ENCODE results near the gene MEG3.

Gene MEG3

DNA sequence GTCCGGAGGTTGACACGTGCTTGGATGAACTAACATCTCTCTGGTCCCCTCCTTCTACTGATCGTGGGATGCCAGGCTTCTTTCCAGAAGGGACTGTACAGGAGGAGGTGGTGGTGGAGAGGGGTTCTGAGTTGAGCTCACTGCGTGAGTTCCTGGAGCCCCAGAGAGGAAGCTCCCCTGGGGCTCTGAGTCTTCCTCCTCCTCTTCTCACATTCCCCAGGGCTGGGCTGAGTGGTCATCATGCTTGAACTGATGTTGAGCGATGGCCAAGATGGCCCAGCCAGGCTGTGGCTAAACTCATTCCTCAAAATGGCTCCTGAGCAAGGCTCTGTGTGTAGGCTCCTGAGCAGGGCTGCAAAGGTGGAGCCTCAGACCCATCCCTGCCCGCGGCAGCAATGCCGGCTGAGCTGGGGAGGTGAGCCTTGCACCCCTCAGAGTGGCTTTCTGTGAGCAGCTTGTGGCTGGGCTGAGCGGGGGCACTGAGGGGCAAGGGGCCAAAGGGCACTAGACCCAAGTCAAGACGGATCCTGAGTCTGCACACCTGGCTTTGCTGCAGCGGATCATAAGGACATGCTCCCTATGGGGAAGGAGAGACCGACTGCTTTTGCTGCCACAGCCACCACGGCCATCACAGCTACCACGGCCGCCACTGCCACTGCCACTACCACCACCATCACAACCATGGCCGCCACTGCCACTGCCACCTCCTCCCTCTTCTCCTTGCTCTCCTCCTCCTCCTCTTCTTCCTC, 35.4 kb downstream of the MEG3 start:
- Histone ChIP-seq H3K27ac (ENCODE audit: low read depth, low read length, severe bottlenecking) (no peak overlapping the region), H3K9me3 (ENCODE audit: control insufficient read depth, low read length) (peaks cover 5% of the 10 kb centered on the region), H3K4me3 (ENCODE audit: extremely low read depth, insufficient read depth, low read length, poor library complexity, severe bottlenecking) (no peak overlapping the region), H3K4me1 (ENCODE audit: control insufficient read depth, insufficient read depth, low read length, poor library complexity, severe bottlenecking) (peaks cover 4% of the 10 kb centered on the region), H3K36me3 (ENCODE audit: control insufficient read depth, insufficient read depth, low read length) (no peaks in the 10 kb centered on the region)
- WGBS, 2 experiments (ENCODE audit: insufficient coverage in 2 of 2) = 87 to 96% methylated on average over 10 to 14 of the region's 16 CpGs

DNA sequence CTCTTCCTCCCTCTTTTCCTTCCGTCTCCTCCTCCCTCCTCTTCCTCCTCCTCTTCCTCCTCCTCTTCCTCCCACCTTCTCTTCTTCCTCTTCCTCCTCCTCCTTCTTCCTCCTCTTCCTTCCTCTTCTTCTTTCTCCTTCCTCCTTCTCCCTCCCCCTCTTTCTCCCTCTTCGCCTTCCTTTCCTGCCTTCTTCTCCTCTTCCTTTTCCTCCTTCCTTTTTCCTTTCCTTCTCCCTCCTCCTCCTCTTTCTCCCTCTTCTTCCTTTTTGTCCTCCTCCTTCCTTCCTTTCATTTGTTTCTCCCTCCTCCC, 36.0 kb downstream of the MEG3 start:
- Histone ChIP-seq H3K4me1 (ENCODE audit: control insufficient read depth, insufficient read depth, low read length, poor library complexity, severe bottlenecking) (peaks cover 4% of the 10 kb centered on the region), H3K36me3 (ENCODE audit: control insufficient read depth, insufficient read depth, low read length) (no peaks in the 10 kb centered on the region), H3K27ac (ENCODE audit: low read depth, low read length, severe bottlenecking) (no peak overlapping the region), H3K9me3 (ENCODE audit: control insufficient read depth, low read length) (peaks cover 5% of the 10 kb centered on the region), H3K4me3 (ENCODE audit: extremely low read depth, insufficient read depth, low read length, poor library complexity, severe bottlenecking) (no peak overlapping the region)
- 92 to 93% methylated on average over 2 of the region's 2 CpGs for WGBS, 2 experiments (ENCODE audit: insufficient coverage in 2 of 2)

DNA sequence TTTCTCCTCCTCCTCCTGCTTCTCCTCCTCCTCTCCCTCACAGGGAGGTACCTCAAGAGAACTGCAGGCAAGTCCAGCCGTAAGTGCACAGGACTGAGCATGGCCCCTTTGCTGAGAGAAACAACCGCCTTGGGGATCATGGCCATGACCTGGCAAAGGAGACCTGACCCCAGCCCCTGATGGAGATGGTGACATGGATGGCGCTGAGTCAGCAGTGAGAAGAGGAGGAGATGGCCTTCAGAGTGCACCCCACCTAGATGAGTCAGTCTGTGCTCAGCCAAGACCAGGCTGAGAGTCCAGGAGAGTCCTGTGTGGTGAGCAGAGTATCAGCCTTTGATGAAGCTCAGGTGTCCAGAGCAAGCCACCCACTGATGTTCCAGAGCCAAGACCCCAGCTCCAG, 36.4 kb downstream of the MEG3 start:
- Histone ChIP-seq H3K36me3 (ENCODE audit: control insufficient read depth, insufficient read depth, low read length) (no peaks in the 10 kb centered on the region), H3K4me3 (ENCODE audit: extremely low read depth, insufficient read depth, low read length, poor library complexity, severe bottlenecking) (no peak overlapping the region), H3K4me1 (ENCODE audit: control insufficient read depth, insufficient read depth, low read length, poor library complexity, severe bottlenecking) (peaks cover 4% of the 10 kb centered on the region), H3K27ac (ENCODE audit: low read depth, low read length, severe bottlenecking) (no peak overlapping the region), H3K9me3 (ENCODE audit: control insufficient read depth, low read length) (peaks cover 5% of the 10 kb centered on the region)
- WGBS, 2 experiments (ENCODE audit: insufficient coverage in 2 of 2) = 43 to 60% methylated on average over 2 to 3 of the region's 3 CpGs

DNA sequence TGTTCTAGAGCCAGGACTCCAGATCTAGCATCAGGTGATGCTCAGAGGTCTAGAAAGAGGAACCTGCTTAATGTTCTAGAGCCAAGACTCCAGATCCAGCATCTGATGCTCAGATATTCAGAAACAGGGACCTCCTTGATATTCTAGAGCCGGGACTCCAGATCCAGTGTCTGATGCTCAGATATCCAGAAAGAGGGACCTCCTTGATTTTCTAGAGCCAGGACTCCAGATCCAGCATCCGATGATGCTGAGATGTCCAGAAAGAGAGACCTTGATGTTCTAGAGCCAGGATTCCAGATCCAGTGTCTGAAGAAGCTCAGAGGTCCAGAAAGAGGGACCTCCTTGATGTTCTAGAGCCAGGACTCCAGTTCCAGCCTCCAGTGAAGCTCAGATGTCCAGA, 36.9 kb downstream of the MEG3 start:
- peaks cover 4% of the 10 kb centered on the region for H3K4me1 ChIP-seq (ENCODE audit: control insufficient read depth, insufficient read depth, low read length, poor library complexity, severe bottlenecking)
- no peaks in the 10 kb centered on the region for H3K36me3 ChIP-seq (ENCODE audit: control insufficient read depth, insufficient read depth, low read length)
- H3K4me3 ChIP-seq (ENCODE audit: extremely low read depth, insufficient read depth, low read length, poor library complexity, severe bottlenecking) = no peak overlapping the region
- no peak overlapping the region for H3K27ac ChIP-seq (ENCODE audit: low read depth, low read length, severe bottlenecking)
- 86 to 90% methylated on average over 2 of the region's 2 CpGs for WGBS, 2 experiments (ENCODE audit: insufficient coverage in 2 of 2)
- peaks cover 5% of the 10 kb centered on the region for H3K9me3 ChIP-seq (ENCODE audit: control insufficient read depth, low read length)

DNA sequence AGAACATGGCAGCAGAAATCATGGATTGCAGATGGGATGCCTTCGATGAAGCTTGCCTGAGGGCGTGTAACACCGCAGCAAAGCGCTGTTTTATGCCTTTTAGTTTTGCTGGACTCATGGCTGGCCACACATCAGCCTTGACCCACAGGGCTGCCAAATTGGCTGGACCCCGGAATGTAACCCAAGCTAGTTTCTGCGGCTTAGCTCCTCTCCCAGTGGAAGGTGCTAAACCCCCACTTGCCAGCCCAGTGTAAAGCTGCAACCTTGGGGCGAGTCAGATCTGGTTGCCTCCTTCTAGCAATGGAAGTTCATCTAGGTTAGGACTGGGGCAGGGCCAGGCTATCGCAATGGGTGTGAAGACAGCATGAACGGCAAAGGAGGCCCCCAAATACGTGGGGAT, 38.3 kb downstream of the MEG3 start:
- H3K27ac ChIP-seq (ENCODE audit: low read depth, low read length, severe bottlenecking) = no peak overlapping the region
- WGBS, 2 experiments (ENCODE audit: insufficient coverage in 2 of 2) = 87 to 92% methylated on average over 9 to 10 of the region's 10 CpGs
- no peak overlapping the region for H3K4me3 ChIP-seq (ENCODE audit: extremely low read depth, insufficient read depth, low read length, poor library complexity, severe bottlenecking)
- peaks cover 5% of the 10 kb centered on the region for H3K9me3 ChIP-seq (ENCODE audit: control insufficient read depth, low read length)
- peaks cover 4% of the 10 kb centered on the region for H3K4me1 ChIP-seq (ENCODE audit: control insufficient read depth, insufficient read depth, low read length, poor library complexity, severe bottlenecking)
- no peaks in the 10 kb centered on the region for H3K36me3 ChIP-seq (ENCODE audit: control insufficient read depth, insufficient read depth, low read length)

DNA sequence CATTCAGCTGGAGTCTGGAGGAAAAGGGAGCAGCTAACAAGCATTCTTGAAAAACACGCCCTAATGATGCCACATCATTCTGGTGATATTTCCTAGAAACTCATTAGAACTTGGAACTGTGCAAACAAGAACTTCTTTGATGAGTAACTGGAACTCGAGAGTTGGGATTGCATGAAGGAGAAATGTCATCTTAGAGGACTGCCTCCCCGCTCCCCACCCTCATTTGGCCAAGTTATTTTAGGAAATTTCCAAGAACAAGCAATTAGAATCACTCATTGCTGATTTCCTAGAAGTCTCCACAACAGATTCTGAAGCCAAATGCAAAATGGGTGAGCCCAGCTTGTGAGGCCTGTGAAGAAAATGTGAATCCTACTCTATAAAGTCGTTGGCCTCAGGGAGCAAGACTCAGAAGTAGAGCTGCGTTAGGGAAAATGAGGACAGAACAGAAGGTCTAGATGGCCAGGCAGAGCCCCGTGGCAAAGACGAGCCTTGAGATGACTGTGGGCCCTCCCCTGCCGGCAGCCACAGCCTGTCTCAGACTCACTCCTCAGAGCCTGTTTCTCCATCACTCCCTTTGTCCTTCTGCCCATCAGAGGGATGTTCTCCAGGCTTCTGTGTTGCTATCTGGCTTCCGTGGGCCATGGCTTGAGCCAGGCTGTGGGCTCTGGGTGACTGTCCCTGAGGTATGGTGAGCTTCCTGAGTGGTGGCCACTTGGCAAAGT, 39.2 kb downstream of the MEG3 start:
- 86 to 88% methylated on average over 4 to 8 of the region's 9 CpGs for WGBS, 2 experiments (ENCODE audit: insufficient coverage in 2 of 2)
- H3K27ac ChIP-seq (ENCODE audit: low read depth, low read length, severe bottlenecking) = no peak overlapping the region
- peaks cover 4% of the 10 kb centered on the region for H3K4me1 ChIP-seq (ENCODE audit: control insufficient read depth, insufficient read depth, low read length, poor library complexity, severe bottlenecking)
- no peak overlapping the region for H3K4me3 ChIP-seq (ENCODE audit: extremely low read depth, insufficient read depth, low read length, poor library complexity, severe bottlenecking)
- H3K36me3 ChIP-seq (ENCODE audit: control insufficient read depth, insufficient read depth, low read length) = no peaks in the 10 kb centered on the region
- H3K9me3 ChIP-seq (ENCODE audit: control insufficient read depth, low read length) = peaks cover 5% of the 10 kb centered on the region

DNA sequence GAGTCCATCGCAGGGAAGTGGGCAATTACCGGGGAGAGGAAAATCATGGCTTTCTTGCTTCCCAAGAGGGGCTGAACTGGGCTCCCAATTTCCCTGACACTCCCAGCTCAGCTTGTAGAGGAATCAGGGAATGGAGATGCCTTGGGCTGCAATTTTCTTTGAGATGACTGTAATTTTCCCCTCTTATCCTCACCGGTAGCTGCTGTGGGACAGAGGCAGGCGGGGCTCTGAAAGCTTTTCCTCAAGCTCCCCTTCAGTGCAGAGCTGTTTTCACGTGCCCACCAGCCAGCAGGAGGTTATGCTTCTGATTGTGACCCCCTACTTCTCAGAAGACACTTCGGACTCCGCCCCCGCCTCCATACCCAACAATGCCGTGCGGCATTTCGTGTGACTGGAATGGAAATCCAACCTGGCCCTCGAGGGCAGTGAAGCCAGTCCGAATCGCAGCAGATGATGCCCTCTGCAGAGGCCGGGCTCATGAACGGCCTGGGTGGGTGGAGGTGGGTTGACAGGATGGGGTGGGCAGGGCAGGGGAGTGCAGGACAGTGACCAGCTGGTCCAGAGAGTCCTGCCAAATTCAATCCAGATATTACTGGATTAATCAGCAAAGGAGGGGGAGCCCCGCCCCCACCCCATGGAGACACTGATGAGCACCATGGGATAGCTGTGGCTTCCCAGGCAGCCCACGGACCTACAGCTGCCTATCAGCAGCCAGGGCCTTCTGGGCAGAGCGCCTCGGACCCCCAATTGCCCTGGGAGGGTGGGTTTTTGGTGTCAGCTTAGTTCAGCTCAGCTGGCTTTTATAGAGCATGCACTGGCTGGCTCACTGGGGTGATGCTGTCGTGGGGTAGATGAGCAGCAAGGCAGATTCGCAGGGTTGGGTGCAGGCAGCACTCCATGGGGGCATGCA, 40.0 kb downstream of the MEG3 start:
- Histone ChIP-seq H3K4me3 (ENCODE audit: extremely low read depth, insufficient read depth, low read length, poor library complexity, severe bottlenecking) (no peak overlapping the region), H3K27ac (ENCODE audit: low read depth, low read length, severe bottlenecking) (no peak overlapping the region), H3K4me1 (ENCODE audit: control insufficient read depth, insufficient read depth, low read length, poor library complexity, severe bottlenecking) (peaks cover 4% of the 10 kb centered on the region), H3K9me3 (ENCODE audit: control insufficient read depth, low read length) (peaks cover 5% of the 10 kb centered on the region), H3K36me3 (ENCODE audit: control insufficient read depth, insufficient read depth, low read length) (no peaks in the 10 kb centered on the region)
- WGBS, 2 experiments (ENCODE audit: insufficient coverage in 2 of 2) = 89% methylated on average over 19 to 21 of the region's 22 CpGs

DNA sequence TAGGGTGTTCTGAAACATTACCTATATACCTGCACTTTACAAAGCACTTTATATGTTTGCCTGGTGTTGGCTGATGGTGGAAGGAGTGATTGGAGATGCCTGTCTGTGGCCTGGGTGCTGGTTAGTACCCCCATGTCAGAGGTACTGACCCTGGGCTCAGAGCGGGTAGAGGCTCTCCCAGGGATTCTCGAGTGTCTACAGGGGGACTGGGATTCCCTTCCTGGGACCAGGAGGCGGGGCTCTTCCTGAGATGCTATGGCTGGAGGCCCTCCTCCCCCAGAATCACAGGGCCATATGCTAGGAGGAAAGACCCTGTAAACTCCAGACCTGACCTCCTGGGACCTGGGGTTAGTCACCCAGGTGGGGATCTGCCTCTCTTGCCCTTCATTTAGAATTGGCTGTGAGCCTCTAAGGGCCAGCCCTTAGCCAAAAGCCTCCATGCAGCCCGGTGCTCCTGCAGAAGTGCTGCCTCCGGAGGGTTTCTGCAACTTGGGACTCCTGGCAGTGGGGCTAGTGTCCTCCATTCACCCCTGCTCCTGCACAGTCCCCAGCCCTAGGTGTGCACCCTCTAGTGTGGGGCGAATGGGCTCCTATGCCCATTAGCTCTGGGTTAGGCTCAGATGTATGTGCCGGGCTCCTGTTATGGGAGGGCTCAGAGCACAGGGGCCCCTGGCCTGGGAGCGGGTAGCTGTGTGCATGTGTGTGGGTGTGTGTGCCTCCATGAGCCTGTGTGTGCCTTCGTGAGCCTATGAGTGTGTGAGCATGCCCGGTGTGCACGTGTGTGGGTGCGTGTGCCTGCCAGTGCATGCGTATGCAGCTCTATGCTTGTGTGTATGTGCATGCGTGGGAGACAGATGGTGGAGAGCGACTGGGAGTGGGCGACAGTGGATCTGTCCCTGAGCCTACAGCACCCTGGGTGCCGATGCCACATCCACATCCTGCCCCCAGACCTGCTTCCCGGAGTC, 41.0 kb downstream of the MEG3 start:
- 85 to 86% methylated on average over 13 to 15 of the region's 18 CpGs for WGBS, 2 experiments (ENCODE audit: insufficient coverage in 2 of 2)
- peaks cover 5% of the 10 kb centered on the region for H3K9me3 ChIP-seq (ENCODE audit: control insufficient read depth, low read length)
- H3K4me3 ChIP-seq (ENCODE audit: extremely low read depth, insufficient read depth, low read length, poor library complexity, severe bottlenecking) = no peak overlapping the region
- H3K27ac ChIP-seq (ENCODE audit: low read depth, low read length, severe bottlenecking) = no peak overlapping the region
- H3K36me3 ChIP-seq (ENCODE audit: control insufficient read depth, insufficient read depth, low read length) = no peaks in the 10 kb centered on the region
- H3K4me1 ChIP-seq (ENCODE audit: control insufficient read depth, insufficient read depth, low read length, poor library complexity, severe bottlenecking) = peaks cover 4% of the 10 kb centered on the region

DNA sequence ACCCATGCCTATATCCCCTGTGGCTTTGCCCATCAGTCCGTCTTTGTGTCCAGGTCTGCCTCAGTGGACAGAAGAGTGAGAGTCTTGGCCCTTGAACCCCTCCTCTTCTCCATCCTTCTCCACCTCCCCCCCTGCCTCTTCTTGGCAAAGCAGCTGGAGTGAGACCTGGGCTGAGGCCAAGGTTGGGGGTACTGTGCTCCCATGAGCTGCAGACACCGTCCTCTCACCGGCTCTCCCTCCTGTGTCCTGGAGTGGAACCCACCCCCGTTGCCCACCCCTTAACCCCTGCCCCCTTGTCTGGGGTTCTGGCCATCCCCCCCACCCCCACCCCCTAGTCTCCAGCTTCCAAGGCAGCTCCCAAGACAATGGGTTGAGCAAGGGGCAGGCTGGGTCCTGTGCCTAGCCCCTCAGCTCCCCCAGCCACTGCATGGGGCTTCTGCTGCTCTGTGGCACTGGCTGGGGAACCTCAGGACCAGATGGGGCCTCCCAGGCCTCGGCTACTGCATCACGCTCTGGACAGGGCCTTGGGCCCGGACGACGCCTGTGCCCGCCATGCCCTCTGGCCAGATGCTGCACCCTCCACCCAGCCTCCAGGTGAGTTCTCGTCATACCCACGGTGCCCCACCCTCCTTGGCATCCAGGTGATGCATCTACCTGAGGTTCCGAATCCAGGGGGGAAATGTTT, 41.9 kb downstream of the MEG3 start:
- no peak overlapping the region for H3K27ac ChIP-seq (ENCODE audit: low read depth, low read length, severe bottlenecking)
- H3K4me3 ChIP-seq (ENCODE audit: extremely low read depth, insufficient read depth, low read length, poor library complexity, severe bottlenecking) = no peak overlapping the region
- H3K9me3 ChIP-seq (ENCODE audit: control insufficient read depth, low read length) = peaks cover 2% of the 10 kb centered on the region
- H3K4me1 ChIP-seq (ENCODE audit: control insufficient read depth, insufficient read depth, low read length, poor library complexity, severe bottlenecking) = peaks cover 4% of the 10 kb centered on the region
- WGBS, 2 experiments (ENCODE audit: insufficient coverage in 2 of 2) = 98% methylated on average over 9 to 10 of the region's 13 CpGs
- H3K36me3 ChIP-seq (ENCODE audit: control insufficient read depth, insufficient read depth, low read length) = no peaks in the 10 kb centered on the region

Data from mesodermal cell (in vitro differentiated cells).